Colon (tissue), 2 donors: ENCODE measurements around the gene PDPK1.
"Not testable (repeated sequence)": the region's sequence is repeated elsewhere in the genome, so short reads cannot be mapped to it uniquely, and the experiment has no call there.

Source experiments
- FAIRE-seq: peaks from 2 replicates; lab custom pipeline; 2012; peaks lifted over from hg19 to GRCh38; lab: Jason Lieb, UNC
- donor health status: control.
- donor health status: control.

Gene PDPK1

GRCh38 chr16:2614761-2615191 is 77.0 kb downstream of the PDPK1 start:
- FAIRE-seq: no peak

GRCh38 chr16:2618964-2619363 is 81.1 kb downstream of the PDPK1 start:
- not testable (repeated sequence) for FAIRE-seq

GRCh38 chr16:2619628-2620027 is 81.8 kb downstream of the PDPK1 start:
- not testable (repeated sequence) for FAIRE-seq

DNA sequence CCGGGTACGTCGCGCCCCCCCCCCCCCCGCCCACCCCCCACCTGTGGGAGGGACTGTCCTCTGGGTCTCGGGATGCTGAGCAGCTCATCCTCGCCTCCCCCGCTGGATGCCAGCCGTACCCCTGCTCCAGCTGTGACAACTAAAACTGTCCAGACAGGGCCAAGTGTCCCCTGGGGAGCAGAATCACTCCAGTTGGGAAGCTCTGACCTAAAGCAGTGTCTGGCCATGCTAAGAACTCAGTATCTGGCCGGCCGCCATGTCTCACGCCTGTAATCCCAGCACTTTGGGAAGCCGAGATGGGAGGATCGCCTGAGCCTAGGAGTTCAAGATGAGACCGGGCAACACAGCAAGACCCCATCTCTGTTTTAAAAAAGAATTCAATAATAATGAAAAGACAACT is 83.0 kb downstream of the PDPK1 start:
- not testable (repeated sequence) for FAIRE-seq

GRCh38 chr16:2621395-2621794 is 83.6 kb downstream of the PDPK1 start:
- FAIRE-seq: not testable (repeated sequence)

GRCh38 chr16:2627075-2627474 is 89.3 kb downstream of the PDPK1 start:
- not testable (repeated sequence) for FAIRE-seq

DNA sequence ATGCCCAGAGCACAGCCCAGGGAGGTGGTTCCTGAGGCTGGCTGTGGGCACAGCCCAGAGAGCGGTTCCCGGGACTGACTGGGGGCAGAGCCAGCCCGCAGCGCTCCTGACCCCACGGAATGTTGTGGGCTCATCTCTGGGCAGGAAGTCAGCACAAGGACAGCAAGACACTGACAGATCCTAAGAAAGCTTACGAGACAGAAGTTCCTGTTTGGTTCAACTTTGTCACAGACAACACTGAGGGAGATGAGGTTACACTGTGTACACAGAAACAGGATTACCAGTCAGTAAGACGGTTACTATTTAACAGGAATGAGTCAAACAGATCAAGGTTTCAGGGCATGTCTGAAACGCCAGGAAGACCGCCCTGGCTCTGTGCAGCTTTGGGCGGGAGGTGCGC is 93.4 kb downstream of the PDPK1 start:
- not testable (repeated sequence) for FAIRE-seq

DNA sequence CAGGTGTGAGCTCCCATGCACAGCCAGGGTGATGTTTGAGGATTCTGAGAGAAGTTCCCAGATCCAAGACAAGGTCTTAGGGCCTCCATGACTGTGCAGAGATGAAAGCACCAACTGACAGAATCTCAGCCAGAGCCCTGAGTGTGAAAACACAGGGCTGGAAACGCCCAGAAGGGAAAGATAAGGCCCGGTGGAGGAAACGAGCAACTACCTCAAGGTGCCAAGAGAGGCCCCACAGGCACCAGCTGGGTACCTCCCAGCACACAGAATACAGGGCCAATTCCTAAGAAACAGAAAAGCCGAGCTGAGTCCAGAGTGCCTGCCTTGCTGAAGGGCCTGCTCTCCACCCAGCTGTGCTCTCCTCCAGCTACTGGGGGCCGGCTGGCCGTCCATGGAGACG is 94.5 kb downstream of the PDPK1 start:
- FAIRE-seq: not testable (repeated sequence)

- FAIRE-seq: not testable (repeated sequence)
These were observed 101.4 kb downstream of the PDPK1 start for GRCh38 chr16:2639071-2639721.

DNA sequence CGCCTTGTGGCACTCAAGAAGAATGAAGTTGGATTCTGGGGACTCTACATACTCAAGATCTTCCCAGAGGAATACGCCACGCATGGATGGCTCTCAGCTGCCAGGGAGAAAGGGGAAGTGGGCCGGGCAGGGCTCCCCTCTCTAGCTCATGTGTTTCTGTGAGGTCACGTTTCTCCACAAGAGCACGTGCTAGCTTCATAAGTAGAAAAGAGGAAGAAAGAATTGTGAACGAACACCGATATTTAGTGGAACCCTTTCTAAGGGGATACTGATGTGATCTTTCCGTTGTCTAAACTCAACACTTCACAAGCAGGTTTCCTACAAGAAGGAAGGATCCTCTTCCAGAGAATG is 101.9 kb downstream of the PDPK1 start:
- FAIRE-seq: not testable (repeated sequence)

GRCh38 chr16:2642561-2642960 is 104.7 kb downstream of the PDPK1 start:
- FAIRE-seq: not testable (repeated sequence)

GRCh38 chr16:2644754-2645453 is 107.1 kb downstream of the PDPK1 start:
- not testable (repeated sequence) for FAIRE-seq

- not testable (repeated sequence) for FAIRE-seq
These were observed 113.5 kb downstream of the PDPK1 start for GRCh38 chr16:2651268-2651871.
